H9 (cell line): ENCODE results near the gene SLC34A1. TPM values are rescaled to one million over a fixed set of nuclear protein-coding genes. Genes with fewer than 3 reads are reported as not detected.

Experiments
- DNase-seq: peaks from one replicate; pipeline ENCODE4 v3.0.0-alpha.2; 2017
- H2AFZ ChIP-seq: one replicate; pipeline ENCODE4 v1.6.1; 2013; ENCODE audit warnings: mild to moderate bottlenecking, low read length, control low read depth, moderate library complexity
- H2AK5ac ChIP-seq: 2 replicates; pipeline ENCODE4 v1.6.1; 2013; ENCODE audit warnings: low read length, control low read depth, mixed read lengths; ENCODE audit not compliant: insufficient read length
- H2BK120ac ChIP-seq: one replicate; pipeline ENCODE4 v1.6.1; 2013; ENCODE audit warnings: low read depth, mild to moderate bottlenecking, low read length, control low read depth, inconsistent platforms; ENCODE audit not compliant: poor library complexity, severe bottlenecking
- H2BK12ac ChIP-seq: 2 replicates; pipeline ENCODE4 v1.6.1; 2013; ENCODE audit warnings: low read length, control low read depth, mixed read lengths, low read depth; ENCODE audit not compliant: insufficient read length
- H2BK15ac ChIP-seq: 2 replicates; pipeline ENCODE4 v1.6.1; 2013; ENCODE audit warnings: low read depth, low read length, control low read depth
- H2BK20ac ChIP-seq: one replicate; pipeline ENCODE4 v1.6.1; 2013; ENCODE audit warnings: low read depth, mild to moderate bottlenecking, low read length, control low read depth, inconsistent platforms; ENCODE audit not compliant: poor library complexity, severe bottlenecking
- H2BK5ac ChIP-seq: 2 replicates; pipeline ENCODE4 v1.6.1; 2013; ENCODE audit warnings: low read length, control low read depth, mixed read lengths; ENCODE audit not compliant: insufficient read length
- H3K14ac ChIP-seq: 2 replicates; pipeline ENCODE4 v1.6.1; 2013; ENCODE audit warnings: low read length, control low read depth; ENCODE audit not compliant: insufficient read depth
- H3K18ac ChIP-seq: 2 replicates; pipeline ENCODE4 v1.6.1; 2013; ENCODE audit warnings: low read depth, mild to moderate bottlenecking, mixed read lengths, low read length, control low read depth; ENCODE audit not compliant: insufficient read length
- H3K23ac ChIP-seq: 2 replicates; pipeline ENCODE4 v1.6.1; 2013; ENCODE audit warnings: low read length, control low read depth, mixed read lengths, low read depth; ENCODE audit not compliant: insufficient read length
- H3K23me2 ChIP-seq: 2 replicates; pipeline ENCODE4 v1.6.1; 2013; ENCODE audit warnings: low read depth, mild to moderate bottlenecking, mixed read lengths, low read length, control low read depth; ENCODE audit not compliant: insufficient read length, poor library complexity, severe bottlenecking
- H3K27ac ChIP-seq: 2 replicates; pipeline ENCODE4 v1.5.1; 2013; ENCODE audit warnings: low read length, control low read depth, mixed read lengths, low read depth; ENCODE audit not compliant: insufficient read length
- H3K27me3 ChIP-seq: 2 replicates; pipeline ENCODE4 v1.6.1; 2013; ENCODE audit warnings: low read length, control low read depth, inconsistent platforms; ENCODE audit not compliant: insufficient read depth
- H3K4ac ChIP-seq: 2 replicates; pipeline ENCODE4 v1.6.1; 2013; ENCODE audit warnings: low read depth, mild to moderate bottlenecking, control low read depth, inconsistent platforms, low read length, moderate library complexity
- H3K4me1 ChIP-seq: 2 replicates; pipeline ENCODE4 v1.6.1; 2013; ENCODE audit warnings: low read length, control low read depth, inconsistent platforms; ENCODE audit not compliant: insufficient read depth
- H3K4me2 ChIP-seq: 2 replicates; pipeline ENCODE4 v1.6.1; 2013; ENCODE audit warnings: low read length, control low read depth, mixed read lengths; ENCODE audit not compliant: insufficient read length, insufficient read depth
- H3K56ac ChIP-seq: 2 replicates; pipeline ENCODE4 v1.6.1; 2013; ENCODE audit warnings: low read depth, mild to moderate bottlenecking, mixed read lengths, low read length, control low read depth; ENCODE audit not compliant: insufficient read length
- H3K79me1 ChIP-seq: 2 replicates; pipeline ENCODE4 v1.6.1; 2013; ENCODE audit warnings: low read depth, mild to moderate bottlenecking, moderate library complexity, low read length, control low read depth, inconsistent platforms; ENCODE audit not compliant: insufficient read depth, poor library complexity, severe bottlenecking
- H3K79me2 ChIP-seq: 2 replicates; pipeline ENCODE4 v1.6.1; 2013; ENCODE audit warnings: low read length, control low read depth, inconsistent platforms; ENCODE audit not compliant: insufficient read depth
- H3K9ac ChIP-seq: 2 replicates; pipeline ENCODE4 v1.6.1; 2013; ENCODE audit warnings: low read length, control low read depth, mixed read lengths; ENCODE audit not compliant: insufficient read length; ENCODE audit errors: extremely low read depth
- H3K9me3 ChIP-seq: one replicate; pipeline ENCODE4 v1.6.1; 2013; ENCODE audit warnings: low read depth, low read length, inconsistent platforms; ENCODE audit not compliant: control insufficient read depth
- H3T11ph ChIP-seq: one replicate; pipeline ENCODE4 v1.6.1; 2013; ENCODE audit warnings: mild to moderate bottlenecking, low read length, control low read depth, inconsistent platforms
- H4K20me1 ChIP-seq: one replicate; pipeline ENCODE4 v1.6.1; 2013; ENCODE audit not compliant: control insufficient read depth, insufficient read length, insufficient read depth
- H4K5ac ChIP-seq: 2 replicates; pipeline ENCODE4 v1.6.1; 2013; ENCODE audit warnings: low read depth, mild to moderate bottlenecking, mixed read lengths, low read length, control low read depth; ENCODE audit not compliant: insufficient read length
- H4K8ac ChIP-seq: replicated peaks from 2 replicates; pipeline ENCODE4 v1.6.1; 2013; ENCODE audit warnings: low read length, control low read depth, mixed read lengths, low read depth; ENCODE audit not compliant: insufficient read length
- H4K91ac ChIP-seq: 2 replicates; pipeline ENCODE4 v1.6.1; 2013; ENCODE audit warnings: low read depth, mild to moderate bottlenecking, moderate library complexity, mixed read lengths, low read length, control low read depth; ENCODE audit not compliant: insufficient read length
- H3K27ac Mint-ChIP-seq, 3 experiments: 2 replicates in 2 of 3; 3 replicates in 1 of 3; pipeline ENCODE4 v1.8.0; 2020 to 2021; ENCODE audit warnings: mixed read lengths in 3 of 3, mild to moderate bottlenecking in 1 of 3, moderate library complexity in 1 of 3
- H3K27me3 Mint-ChIP-seq: 2 replicates; pipeline ENCODE4 v1.8.0; 2021; ENCODE audit warnings: low read depth, mild to moderate bottlenecking, moderate library complexity, mixed read lengths
- H3K36me3 Mint-ChIP-seq, 3 experiments: 2 replicates in 2 of 3; 3 replicates in 1 of 3; pipeline ENCODE4 v1.8.0; 2020 to 2021; ENCODE audit warnings: low read depth in 3 of 3, mixed read lengths in 3 of 3; ENCODE audit not compliant: insufficient read depth in 1 of 3
- H3K4me1 Mint-ChIP-seq, 2 experiments: 2 replicates each; pipeline ENCODE4 v1.8.0; 2020; ENCODE audit warnings: mixed read lengths in 2 of 2
- H3K4me3 Mint-ChIP-seq, 2 experiments: 2 replicates in 1 of 2; 3 replicates in 1 of 2; pipeline ENCODE4 v1.8.0; 2020 to 2021; ENCODE audit warnings: mild to moderate bottlenecking in 2 of 2, mixed read lengths in 2 of 2, moderate library complexity in 1 of 2
- H3K9me3 Mint-ChIP-seq, 2 experiments: 2 replicates in 1 of 2; 3 replicates in 1 of 2; pipeline ENCODE4 v1.8.0; 2020; ENCODE audit warnings: mild to moderate bottlenecking in 2 of 2, mixed read lengths in 2 of 2, moderate library complexity in 1 of 2
- CTCF ChIP-seq: fragments of 200-600 bp; sonication (generic); conservative IDR thresholded peaks from 3 replicates; pipeline ENCODE4 v1.8.0; 2021; ENCODE audit warnings: antibody characterized with exemption, mild to moderate bottlenecking
- WGBS: extraction: QIAGEN DNeasy Blood & Tissue Kit; methylation state at CpG from one replicate; pipeline ENCODE4 v1.1.7; 2013; ENCODE audit warnings: missing lambda C conversion rate, low lambda C conversion rate, mixed read lengths; ENCODE audit not compliant: insufficient read length; ENCODE audit errors: extremely low coverage; 5-methylcytosine and 5-hydroxymethylcytosine counted together
- total RNA-seq: library from RNA; stranded (reverse); gene quantifications from 2 replicates; pipeline ENCODE4 v1.2.1, GENCODE V29; 2021

The SLC34A1 gene
- total RNA-seq, 1 experiment from 2014 or later, result not detected

- no peak overlapping the region for H3K18ac ChIP-seq
- H3K23ac ChIP-seq, result no peak overlapping the region
- no peak for DNase-seq
- H3K4ac ChIP-seq, result no peak overlapping the region
- no peak overlapping the region for H3K14ac ChIP-seq
- no peak overlapping the region for H3T11ph ChIP-seq
- Mint-ChIP-seq H3K27me3 (peaks cover 49% of the 10 kb centered on the region), H3K4me3 (no peak overlapping the region), H3K36me3 (no peaks in the 10 kb centered on the region; a peak in 1 of 7 replicates), H3K9me3 (peaks cover 3 to 4% of the 10 kb centered on the region in 2 experiments; a peak in 4 of 5 replicates), H3K27ac (no peak overlapping the region), H3K4me1 (peaks cover 4 to 8% of the 10 kb centered on the region in 2 experiments)
- no peak overlapping the region for H3K27ac ChIP-seq
- H3K9ac ChIP-seq, result no peak overlapping the region
- peaks cover 4% of the 10 kb centered on the region for H3K79me1 ChIP-seq
- H3K56ac ChIP-seq, result no peak overlapping the region
- no peak overlapping the region for H4K5ac ChIP-seq
- H2BK5ac ChIP-seq, result no peak overlapping the region
- no peak overlapping the region for H3K4me2 ChIP-seq
- no peak overlapping the region for H4K91ac ChIP-seq
- no peak overlapping the region for H2BK120ac ChIP-seq
- no peak overlapping the region for H2BK15ac ChIP-seq
- H4K20me1 ChIP-seq, result no peaks in the 10 kb centered on the region
- no peak overlapping the region for H2AK5ac ChIP-seq
- H2BK20ac ChIP-seq, result no peak overlapping the region
- H3K23me2 ChIP-seq, result peaks cover 7% of the 10 kb centered on the region
- WGBS, result no CpG with 5 or more reads among the region's 1 CpG
- TF ChIP-seq CTCF, result no peak
- no peak overlapping the region for H2BK12ac ChIP-seq
- no peak overlapping the region for H4K8ac ChIP-seq
- peaks cover 5% of the 10 kb centered on the region for H3K79me2 ChIP-seq
- H3K27me3 ChIP-seq, result no peaks in the 10 kb centered on the region
- H2AFZ ChIP-seq, result no peak overlapping the region
- H3K4me1 ChIP-seq, result peaks cover under 1% of the 10 kb centered on the region; the same call in 1 of the 2 replicates
- H3K9me3 ChIP-seq, result no peaks in the 10 kb centered on the region
These were observed 28.4 kb upstream of the SLC34A1 start for GRCh38 chr5:177355868-177356168.
